Large intestine (tissue), 3 donors: ENCODE results near the gene PGAP3. TPM values are rescaled to one million over a fixed set of nuclear protein-coding genes. Genes with fewer than 3 reads are reported as not detected.

Experiments
- DNase-seq, 2 donors: peaks; one replicate each; pipeline versions ENCODE4 v3.0.0 to v3.0.0-alpha.2; 2013
- H3K27ac ChIP-seq: one replicate; pipeline ENCODE4 v1.5.1; 2013; ENCODE audit warnings: low read length
- H3K27me3 ChIP-seq: 2 replicates; pipeline ENCODE4 v1.6.1; 2013; ENCODE audit warnings: low read length; ENCODE audit not compliant: control insufficient read depth, insufficient read depth
- H3K36me3 ChIP-seq: 2 replicates; pipeline ENCODE4 v1.6.1; 2013; ENCODE audit warnings: low read length; ENCODE audit not compliant: control insufficient read depth, insufficient read depth
- H3K4me1 ChIP-seq: one replicate; pipeline ENCODE4 v1.6.1; 2013; ENCODE audit warnings: low read length; ENCODE audit not compliant: control insufficient read depth, insufficient read depth
- H3K4me3 ChIP-seq: one replicate; pipeline ENCODE4 v1.5.1; 2013; ENCODE audit warnings: low read length
- H3K9me3 ChIP-seq: one replicate; pipeline ENCODE4 v1.6.1; 2013; ENCODE audit warnings: mild to moderate bottlenecking, low read depth, low read length, moderate library complexity; ENCODE audit not compliant: control insufficient read depth
- WGBS: methylation state at CpG from one replicate; pipeline ENCODE4 v1.1.5; 2013; ENCODE audit warnings: low lambda C conversion rate; ENCODE audit not compliant: insufficient coverage; 5-methylcytosine and 5-hydroxymethylcytosine counted together
- polyA plus RNA-seq: library from polyadenylated mRNA; unstranded; fragments of 120-200 nt; gene quantifications from one replicate; pipeline ENCODE4 v1.2.1, GENCODE V29; 2013

The PGAP3 gene
- polyA plus RNA-seq, 1 donor, result 31.8 TPM

- no CpG with 5 or more reads among the region's 13 CpGs for WGBS
Observed at GRCh38 chr17:39677542-39678339, 10.1 kb downstream of the PGAP3 start.

GRCh38 chr17:39677072-39677471, 10.8 kb downstream of the PGAP3 start:
- no peaks in the 10 kb centered on the region for H3K27me3 ChIP-seq
- H3K4me1 ChIP-seq, result peaks cover 88% of the 10 kb centered on the region
- H3K9me3 ChIP-seq, result no peaks in the 10 kb centered on the region
- peak overlapping the region; percentile 86 for H3K27ac ChIP-seq
- no peak overlapping the region for H3K4me3 ChIP-seq
- DNase-seq, result no peak
- peaks cover 11% of the 10 kb centered on the region for H3K36me3 ChIP-seq
- WGBS, result no CpG with 5 or more reads among the region's 8 CpGs

More at GRCh38 chr17:39677542-39678339, 10.1 kb downstream of the PGAP3 start:
- Histone ChIP-seq H3K9me3 (no peaks in the 10 kb centered on the region), H3K27me3 (no peaks in the 10 kb centered on the region), H3K36me3 (peaks cover 11% of the 10 kb centered on the region), H3K4me1 (peaks cover 81% of the 10 kb centered on the region), H3K4me3 (no peak overlapping the region), H3K27ac (peak overlapping the region; percentile 86)
- no peak for DNase-seq

DNA sequence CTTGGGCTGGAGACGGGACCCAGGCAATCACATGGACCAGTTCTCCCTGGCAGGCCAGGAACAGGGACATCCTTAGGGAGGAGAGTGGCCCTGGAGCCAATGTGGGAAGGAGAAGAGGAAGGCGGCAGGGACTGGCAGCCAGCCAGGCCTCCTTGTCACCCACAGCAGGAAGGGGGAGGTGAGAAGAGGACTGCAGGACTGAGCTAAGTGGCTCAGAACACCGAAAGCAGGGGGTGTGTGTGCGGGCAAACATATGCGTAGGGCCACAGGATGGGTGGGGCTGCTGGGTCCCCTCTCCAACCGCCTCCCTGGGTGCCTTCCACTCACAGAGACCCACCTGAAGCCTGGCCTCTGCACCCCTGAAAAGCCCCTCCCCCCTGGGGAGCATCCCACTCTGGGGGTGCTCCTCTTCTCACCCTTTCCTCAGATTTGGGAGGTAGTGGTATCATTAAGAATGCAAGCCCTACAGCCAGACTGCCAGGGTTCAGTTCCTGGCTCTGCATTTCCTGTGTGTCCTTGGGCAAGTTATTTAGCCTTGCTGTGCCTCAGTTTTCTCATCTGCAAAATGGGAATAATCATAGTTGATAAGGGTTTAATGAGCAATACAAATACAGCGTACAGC, 11.5 kb downstream of the PGAP3 start:
- peak; percentile 78 to 89 for DNase-seq
- H3K27me3 ChIP-seq, result no peaks in the 10 kb centered on the region
- H3K36me3 ChIP-seq, result peaks cover 11% of the 10 kb centered on the region
- peak overlapping the region; percentile 82 for H3K27ac ChIP-seq
- H3K4me1 ChIP-seq, result peaks cover 94% of the 10 kb centered on the region
- no peaks in the 10 kb centered on the region for H3K9me3 ChIP-seq
- no CpG with 5 or more reads among the region's 7 CpGs for WGBS
- no peak overlapping the region for H3K4me3 ChIP-seq

GRCh38 chr17:39675390-39676082, 12.3 kb downstream of the PGAP3 start:
- no peaks in the 10 kb centered on the region for H3K27me3 ChIP-seq
- H3K4me1 ChIP-seq, result peaks cover 89% of the 10 kb centered on the region
- H3K27ac ChIP-seq, result peak overlapping the region; percentile 82
- peaks cover 8% of the 10 kb centered on the region for H3K36me3 ChIP-seq
- WGBS, result no CpG with 5 or more reads among the region's 10 CpGs
- DNase-seq, result no peak
- H3K4me3 ChIP-seq, result no peak overlapping the region
- H3K9me3 ChIP-seq, result no peaks in the 10 kb centered on the region

- H3K27me3 ChIP-seq, result peaks cover 3% of the 10 kb centered on the region
- DNase-seq, result peak; percentile 86 to 93
- peaks cover 82% of the 10 kb centered on the region for H3K4me1 ChIP-seq
- no peaks in the 10 kb centered on the region for H3K9me3 ChIP-seq
- H3K27ac ChIP-seq, result peak overlapping the region; percentile 82
- no peak overlapping the region for H3K4me3 ChIP-seq
- H3K36me3 ChIP-seq, result peaks cover 8% of the 10 kb centered on the region
- no CpG with 5 or more reads among the region's 11 CpGs for WGBS
Observed at GRCh38 chr17:39674702-39675389, 13.0 kb downstream of the PGAP3 start.

DNA sequence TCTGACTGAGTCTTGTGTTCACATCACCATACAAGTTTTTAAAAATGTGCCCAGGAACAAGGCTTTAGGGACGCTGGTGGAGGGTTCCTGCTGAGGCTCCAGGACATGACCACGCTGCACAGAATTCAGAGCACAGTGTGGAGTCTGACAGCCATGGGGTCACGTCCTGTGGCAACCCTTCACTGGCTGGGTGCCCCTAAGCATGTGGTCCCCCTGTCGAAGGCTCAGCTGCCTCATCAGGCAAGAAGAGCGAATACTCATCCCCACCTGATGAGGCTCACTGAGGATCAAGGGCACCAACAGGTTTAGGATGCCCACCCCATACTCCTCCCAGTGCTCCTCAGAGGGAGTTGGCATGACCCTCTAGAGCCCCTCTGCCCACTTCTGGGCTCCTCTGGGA, 13.7 kb downstream of the PGAP3 start:
- H3K4me3 ChIP-seq, result no peak overlapping the region
- peaks cover 7% of the 10 kb centered on the region for H3K27me3 ChIP-seq
- H3K36me3 ChIP-seq, result peaks cover 4% of the 10 kb centered on the region
- H3K4me1 ChIP-seq, result peaks cover 75% of the 10 kb centered on the region
- WGBS, result no CpG with 5 or more reads among the region's 5 CpGs
- no peak for DNase-seq
- H3K27ac ChIP-seq, result peak overlapping the region; percentile 82
- no peaks in the 10 kb centered on the region for H3K9me3 ChIP-seq

GRCh38 chr17:39673335-39674081, 14.3 kb downstream of the PGAP3 start:
- Histone ChIP-seq H3K27ac (no peak overlapping the region), H3K9me3 (no peaks in the 10 kb centered on the region), H3K4me1 (peaks cover 72% of the 10 kb centered on the region), H3K36me3 (peaks cover 4% of the 10 kb centered on the region), H3K4me3 (no peak overlapping the region), H3K27me3 (peaks cover 10% of the 10 kb centered on the region)
- DNase-seq, result no peak
- no CpG with 5 or more reads among the region's 13 CpGs for WGBS

DNA sequence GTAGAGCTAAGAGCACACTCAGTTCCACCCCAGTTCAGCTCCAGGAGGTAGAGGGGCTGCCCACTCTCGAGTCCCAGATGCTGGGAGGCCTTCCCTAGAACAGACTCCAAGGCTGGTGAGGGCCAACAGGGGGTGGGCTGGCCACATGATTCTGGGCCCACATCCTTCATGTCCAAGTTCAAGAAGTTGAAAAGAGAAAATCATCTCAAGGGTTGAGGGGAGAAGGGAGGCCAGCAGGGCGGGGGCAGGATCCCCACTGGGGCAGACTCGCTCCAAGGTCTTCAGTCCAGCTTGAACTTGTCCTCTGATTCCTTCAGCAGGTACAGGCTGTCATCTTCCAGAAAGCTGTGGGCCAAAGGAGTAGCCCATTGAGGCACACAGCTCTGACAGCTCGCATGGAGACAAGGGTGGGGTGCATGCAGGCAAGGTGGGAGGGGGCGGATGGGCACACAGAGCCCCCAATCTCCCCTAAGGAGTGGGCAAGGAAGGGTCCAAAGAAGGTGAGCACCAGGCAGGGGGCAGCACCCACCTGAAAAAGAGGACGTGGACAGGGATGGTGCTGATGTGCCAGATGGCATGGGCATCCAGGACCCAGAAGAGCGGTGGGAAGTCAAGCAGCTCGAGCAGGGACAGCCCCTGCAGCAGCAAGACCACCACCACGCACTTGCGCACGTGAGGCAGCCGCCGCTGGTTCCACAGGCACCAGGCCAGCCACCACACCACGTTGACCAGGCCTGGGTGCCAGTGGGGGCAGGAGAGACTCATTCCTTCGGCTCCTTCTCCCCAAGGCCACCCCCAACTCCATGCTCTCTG, 15.1 kb downstream of the PGAP3 start:
- Histone ChIP-seq H3K27me3 (peaks cover 13% of the 10 kb centered on the region), H3K4me3 (no peak overlapping the region), H3K27ac (peak overlapping the region; percentile 57), H3K4me1 (peaks cover 67% of the 10 kb centered on the region), H3K9me3 (no peaks in the 10 kb centered on the region), H3K36me3 (peaks cover 4% of the 10 kb centered on the region)
- DNase-seq, result no peak
- no CpG with 5 or more reads among the region's 15 CpGs for WGBS
